GM23338 (cell line): ENCODE results near the gene MYCL. TPM values are rescaled to one million over a fixed set of nuclear protein-coding genes. Genes with fewer than 3 reads are reported as not detected.

Experiments
- ATAC-seq: fragments of 200-7000 bp; cut with Tn5 transposase; 3 replicates; pipeline ENCODE4 v1.9.1; 2020
- DNase-seq: peaks from one replicate; pipeline ENCODE4 v3.0.0-alpha.2; 2015; ENCODE audit warnings: low spot score
- H2AFZ ChIP-seq: fragments of 200-600 bp; sonication (generic); 2 replicates; pipeline ENCODE4 v1.8.0; 2016; ENCODE audit warnings: antibody characterized with exemption, mild to moderate bottlenecking, moderate library complexity
- H3F3A ChIP-seq: fragments of 200-600 bp; sonication (generic); replicated peaks from 2 replicates; pipeline ENCODE4 v1.8.0; 2017; ENCODE audit warnings: antibody characterized with exemption, mixed run types, low read depth
- H3K27ac ChIP-seq: fragments of 200-600 bp; sonication (generic); 2 replicates; pipeline ENCODE4 v1.6.1; 2016; ENCODE audit warnings: low read depth
- H3K27me3 ChIP-seq: fragments of 200-600 bp; sonication (generic); 2 replicates; pipeline ENCODE4 v1.8.0; 2016; ENCODE audit warnings: mild to moderate bottlenecking, mixed run types, moderate library complexity; ENCODE audit not compliant: insufficient read depth
- H3K36me3 ChIP-seq: fragments of 200-600 bp; sonication (generic); 2 replicates; pipeline ENCODE4 v1.8.0; 2016; ENCODE audit warnings: mild to moderate bottlenecking; ENCODE audit not compliant: insufficient read depth
- H3K4me1 ChIP-seq: fragments of 200-600 bp; sonication (generic); 2 replicates; pipeline ENCODE4 v1.8.0; 2016; ENCODE audit warnings: mild to moderate bottlenecking, moderate library complexity; ENCODE audit not compliant: insufficient read depth
- H3K4me2 ChIP-seq: fragments of 200-600 bp; sonication (generic); 2 replicates; pipeline ENCODE4 v1.7.1; 2017; ENCODE audit warnings: mixed run types
- H3K4me3 ChIP-seq: fragments of 200-600 bp; sonication (generic); 2 replicates; pipeline ENCODE4 v1.6.1; 2016; ENCODE audit warnings: mixed run types
- H3K79me2 ChIP-seq: fragments of 200-600 bp; sonication (generic); replicated peaks from 2 replicates; pipeline ENCODE4 v1.8.0; 2017; ENCODE audit warnings: mild to moderate bottlenecking; ENCODE audit not compliant: insufficient read depth
- H3K9me2 ChIP-seq: fragments of 200-600 bp; sonication (generic); 2 replicates; pipeline ENCODE4 v1.8.0; 2017; ENCODE audit not compliant: insufficient read depth
- H4K20me1 ChIP-seq: fragments of 200-600 bp; sonication (generic); replicated peaks from 2 replicates; pipeline ENCODE4 v1.8.0; 2017; ENCODE audit warnings: mild to moderate bottlenecking; ENCODE audit not compliant: insufficient read depth
- H3K27ac Mint-ChIP-seq: 2 replicates; pipeline ENCODE4 v1.8.0; 2020; ENCODE audit warnings: inconsistent platforms, mild to moderate bottlenecking, moderate library complexity, mixed read lengths
- H3K27me3 Mint-ChIP-seq: 3 replicates; pipeline ENCODE4 v1.8.0; 2022; ENCODE audit warnings: low read depth, mild to moderate bottlenecking, moderate library complexity, mixed read lengths, inconsistent platforms; ENCODE audit not compliant: insufficient read depth, poor library complexity
- H3K36me3 Mint-ChIP-seq: 3 replicates; pipeline ENCODE4 v1.8.0; 2021; ENCODE audit warnings: low read depth, mild to moderate bottlenecking, inconsistent platforms, moderate library complexity, mixed read lengths
- H3K4me1 Mint-ChIP-seq: 3 replicates; pipeline ENCODE4 v1.8.0; 2020; ENCODE audit warnings: mild to moderate bottlenecking, inconsistent platforms, mixed read lengths
- H3K4me3 Mint-ChIP-seq: 3 replicates; pipeline ENCODE4 v1.8.0; 2021; ENCODE audit warnings: moderate library complexity, mild to moderate bottlenecking, inconsistent platforms, mixed read lengths
- H3K9me3 Mint-ChIP-seq: 3 replicates; pipeline ENCODE4 v1.8.0; 2020; ENCODE audit warnings: moderate library complexity, mild to moderate bottlenecking, inconsistent platforms, mixed read lengths
- CREB1 ChIP-seq: fragments of 250-450 bp; sonication (Bioruptor Pico); IDR thresholded peaks from 2 replicates; pipeline ENCODE4 v1.5.0; 2020; ENCODE audit warnings: low read depth, mild to moderate bottlenecking, moderate library complexity
- EZH2 ChIP-seq: fragments of 200-600 bp; sonication (generic); IDR thresholded peaks from one replicate; pipeline ENCODE4 v1.8.0; 2017; ENCODE audit warnings: antibody characterized with exemption, mild to moderate bottlenecking, low read depth; ENCODE audit not compliant: unreplicated experiment
- NANOG ChIP-seq: IDR thresholded peaks from 2 replicates; pipeline ENCODE4 v1.6.1; 2016; ENCODE audit warnings: antibody characterized with exemption, borderline replicate concordance
- POLR2AphosphoS5 ChIP-seq: IDR thresholded peaks from 2 replicates; pipeline ENCODE4 v1.6.1; 2016; ENCODE audit warnings: antibody characterized with exemption, low read depth
- STAT1 ChIP-seq: IDR thresholded peaks from one replicate; pipeline ENCODE4 v1.6.1; 2016; ENCODE audit warnings: antibody characterized with exemption; ENCODE audit not compliant: unreplicated experiment
- ZNF114 ChIP-seq: fragments of 250-450 bp; sonication (Bioruptor Pico); IDR thresholded peaks from 2 replicates; pipeline ENCODE4 v1.5.0; 2020; ENCODE audit warnings: mild to moderate bottlenecking, moderate library complexity
- polyA plus RNA-seq: library from polyadenylated mRNA; unstranded; fragments of >200 nt; fragmentation: Nextera tagmentation; extraction: Ambion mirVana; gene quantifications from 2 replicates; pipeline ENCODE4 v1.2.1, GENCODE V29; 2016
- total RNA-seq: library from RNA; depleted of rRNA; stranded (reverse); fragments of >200 nt; shearing (Covaris generic); gene quantifications from 2 replicates; pipeline ENCODE4 v1.2.3, GENCODE V29; 2014
- TF ChIP-seq, protein P1 (sequence below): fragments of 250-450 bp; sonication (Bioruptor Pico); IDR thresholded peaks from 2 replicates; pipeline ENCODE4 v1.5.0; 2020; ENCODE audit warnings: mild to moderate bottlenecking, moderate library complexity
- TF ChIP-seq, protein P2 (sequence below), 2 experiments: fragments of 200-600 bp in 1 of 2; sonication (generic) in 1 of 2; conservative IDR thresholded peaks; 2 replicates each; pipeline versions ENCODE4 v1.5.1 to v1.6.1; 2016 to 2017; ENCODE audit warnings: antibody characterized with exemption in 2 of 2, low read depth in 2 of 2, mild to moderate bottlenecking in 2 of 2, moderate library complexity in 1 of 2
- TF ChIP-seq, protein P3 (sequence below): IDR thresholded peaks from 2 replicates; pipeline ENCODE4 v1.6.1; 2016; ENCODE audit warnings: antibody characterized with exemption

The MYCL gene
- total and polyA plus RNA-seq, 2 experiments from 2014 or later: 8.2 to 41.1 TPM

DNA sequence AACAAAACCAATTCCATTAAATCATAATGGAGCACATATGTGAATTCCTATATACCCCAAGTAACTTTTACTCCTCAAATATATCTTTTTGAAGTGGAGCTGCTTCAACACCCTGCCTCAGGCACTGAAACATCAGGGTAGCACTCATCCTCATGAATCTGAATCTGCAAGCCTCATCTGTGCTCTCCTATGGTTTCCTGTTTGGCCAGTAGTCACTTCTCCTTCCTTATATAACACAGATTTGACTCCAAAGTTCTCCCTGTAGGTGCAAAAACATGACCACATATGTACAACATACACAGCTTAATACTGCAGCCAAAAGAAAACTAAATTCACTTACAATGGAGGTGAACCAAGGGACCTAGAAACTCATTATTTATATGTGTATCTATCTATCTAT lies 25.6 kb downstream of the MYCL start:
- Mint-ChIP-seq H3K4me3 (no peak overlapping the region), H3K27me3 (peaks cover 9% of the 10 kb centered on the region), H3K36me3 (peaks cover 27% of the 10 kb centered on the region), H3K27ac (no peak overlapping the region), H3K9me3 (peaks cover 3% of the 10 kb centered on the region; the same call in 2 of the 3 replicates), H3K4me1 (peaks cover 26% of the 10 kb centered on the region)
- Histone ChIP-seq H3K4me3 (no peak overlapping the region), H3F3A (no peaks in the 10 kb centered on the region), H3K27ac (no peak overlapping the region), H3K4me1 (peaks cover 21% of the 10 kb centered on the region), H3K9me2 (no peaks in the 10 kb centered on the region), H3K27me3 (no peaks in the 10 kb centered on the region), H2AFZ (no peak overlapping the region), H3K36me3 (no peaks in the 10 kb centered on the region; the same call in 1 of the 2 replicates), H3K79me2 (peaks cover 98% of the 10 kb centered on the region), H4K20me1 (peaks cover 73% of the 10 kb centered on the region), H3K4me2 (no peak overlapping the region)
- no peak for ATAC-seq
- TF ChIP-seq, protein P1, sequence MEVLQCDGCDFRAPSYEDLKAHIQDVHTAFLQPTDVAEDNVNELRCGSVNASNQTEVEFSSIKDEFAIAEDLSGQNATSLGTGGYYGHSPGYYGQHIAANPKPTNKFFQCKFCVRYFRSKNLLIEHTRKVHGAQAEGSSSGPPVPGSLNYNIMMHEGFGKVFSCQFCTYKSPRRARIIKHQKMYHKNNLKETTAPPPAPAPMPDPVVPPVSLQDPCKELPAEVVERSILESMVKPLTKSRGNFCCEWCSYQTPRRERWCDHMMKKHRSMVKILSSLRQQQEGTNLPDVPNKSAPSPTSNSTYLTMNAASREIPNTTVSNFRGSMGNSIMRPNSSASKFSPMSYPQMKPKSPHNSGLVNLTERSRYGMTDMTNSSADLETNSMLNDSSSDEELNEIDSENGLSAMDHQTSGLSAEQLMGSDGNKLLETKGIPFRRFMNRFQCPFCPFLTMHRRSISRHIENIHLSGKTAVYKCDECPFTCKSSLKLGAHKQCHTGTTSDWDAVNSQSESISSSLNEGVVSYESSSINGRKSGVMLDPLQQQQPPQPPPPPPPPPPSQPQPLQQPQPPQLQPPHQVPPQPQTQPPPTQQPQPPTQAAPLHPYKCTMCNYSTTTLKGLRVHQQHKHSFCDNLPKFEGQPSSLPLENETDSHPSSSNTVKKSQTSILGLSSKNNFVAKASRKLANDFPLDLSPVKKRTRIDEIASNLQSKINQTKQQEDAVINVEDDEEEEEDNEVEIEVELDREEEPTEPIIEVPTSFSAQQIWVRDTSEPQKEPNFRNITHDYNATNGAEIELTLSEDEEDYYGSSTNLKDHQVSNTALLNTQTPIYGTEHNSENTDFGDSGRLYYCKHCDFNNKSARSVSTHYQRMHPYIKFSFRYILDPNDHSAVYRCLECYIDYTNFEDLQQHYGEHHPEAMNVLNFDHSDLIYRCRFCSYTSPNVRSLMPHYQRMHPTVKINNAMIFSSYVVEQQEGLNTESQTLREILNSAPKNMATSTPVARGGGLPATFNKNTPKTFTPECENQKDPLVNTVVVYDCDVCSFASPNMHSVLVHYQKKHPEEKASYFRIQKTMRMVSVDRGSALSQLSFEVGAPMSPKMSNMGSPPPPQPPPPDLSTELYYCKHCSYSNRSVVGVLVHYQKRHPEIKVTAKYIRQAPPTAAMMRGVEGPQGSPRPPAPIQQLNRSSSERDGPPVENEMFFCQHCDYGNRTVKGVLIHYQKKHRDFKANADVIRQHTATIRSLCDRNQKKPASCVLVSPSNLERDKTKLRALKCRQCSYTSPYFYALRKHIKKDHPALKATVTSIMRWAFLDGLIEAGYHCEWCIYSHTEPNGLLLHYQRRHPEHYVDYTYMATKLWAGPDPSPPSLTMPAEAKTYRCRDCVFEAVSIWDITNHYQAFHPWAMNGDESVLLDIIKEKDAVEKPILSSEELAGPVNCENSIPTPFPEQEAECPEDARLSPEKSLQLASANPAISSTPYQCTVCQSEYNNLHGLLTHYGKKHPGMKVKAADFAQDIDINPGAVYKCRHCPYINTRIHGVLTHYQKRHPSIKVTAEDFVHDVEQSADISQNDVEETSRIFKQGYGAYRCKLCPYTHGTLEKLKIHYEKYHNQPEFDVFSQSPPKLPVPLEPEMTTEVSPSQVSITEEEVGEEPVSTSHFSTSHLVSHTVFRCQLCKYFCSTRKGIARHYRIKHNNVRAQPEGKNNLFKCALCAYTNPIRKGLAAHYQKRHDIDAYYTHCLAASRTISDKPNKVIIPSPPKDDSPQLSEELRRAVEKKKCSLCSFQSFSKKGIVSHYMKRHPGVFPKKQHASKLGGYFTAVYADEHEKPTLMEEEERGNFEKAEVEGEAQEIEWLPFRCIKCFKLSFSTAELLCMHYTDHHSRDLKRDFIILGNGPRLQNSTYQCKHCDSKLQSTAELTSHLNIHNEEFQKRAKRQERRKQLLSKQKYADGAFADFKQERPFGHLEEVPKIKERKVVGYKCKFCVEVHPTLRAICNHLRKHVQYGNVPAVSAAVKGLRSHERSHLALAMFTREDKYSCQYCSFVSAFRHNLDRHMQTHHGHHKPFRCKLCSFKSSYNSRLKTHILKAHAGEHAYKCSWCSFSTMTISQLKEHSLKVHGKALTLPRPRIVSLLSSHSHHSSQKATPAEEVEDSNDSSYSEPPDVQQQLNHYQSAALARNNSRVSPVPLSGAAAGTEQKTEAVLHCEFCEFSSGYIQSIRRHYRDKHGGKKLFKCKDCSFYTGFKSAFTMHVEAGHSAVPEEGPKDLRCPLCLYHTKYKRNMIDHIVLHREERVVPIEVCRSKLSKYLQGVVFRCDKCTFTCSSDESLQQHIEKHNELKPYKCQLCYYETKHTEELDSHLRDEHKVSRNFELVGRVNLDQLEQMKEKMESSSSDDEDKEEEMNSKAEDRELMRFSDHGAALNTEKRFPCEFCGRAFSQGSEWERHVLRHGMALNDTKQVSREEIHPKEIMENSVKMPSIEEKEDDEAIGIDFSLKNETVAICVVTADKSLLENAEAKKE: no peak
- TF ChIP-seq, protein P2, sequence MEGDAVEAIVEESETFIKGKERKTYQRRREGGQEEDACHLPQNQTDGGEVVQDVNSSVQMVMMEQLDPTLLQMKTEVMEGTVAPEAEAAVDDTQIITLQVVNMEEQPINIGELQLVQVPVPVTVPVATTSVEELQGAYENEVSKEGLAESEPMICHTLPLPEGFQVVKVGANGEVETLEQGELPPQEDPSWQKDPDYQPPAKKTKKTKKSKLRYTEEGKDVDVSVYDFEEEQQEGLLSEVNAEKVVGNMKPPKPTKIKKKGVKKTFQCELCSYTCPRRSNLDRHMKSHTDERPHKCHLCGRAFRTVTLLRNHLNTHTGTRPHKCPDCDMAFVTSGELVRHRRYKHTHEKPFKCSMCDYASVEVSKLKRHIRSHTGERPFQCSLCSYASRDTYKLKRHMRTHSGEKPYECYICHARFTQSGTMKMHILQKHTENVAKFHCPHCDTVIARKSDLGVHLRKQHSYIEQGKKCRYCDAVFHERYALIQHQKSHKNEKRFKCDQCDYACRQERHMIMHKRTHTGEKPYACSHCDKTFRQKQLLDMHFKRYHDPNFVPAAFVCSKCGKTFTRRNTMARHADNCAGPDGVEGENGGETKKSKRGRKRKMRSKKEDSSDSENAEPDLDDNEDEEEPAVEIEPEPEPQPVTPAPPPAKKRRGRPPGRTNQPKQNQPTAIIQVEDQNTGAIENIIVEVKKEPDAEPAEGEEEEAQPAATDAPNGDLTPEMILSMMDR (conservative IDR thresholded peaks at IDR 0.05; ENCODE audit: low read depth in 2 of 2): no peak
- TF ChIP-seq STAT1: no peak
- no peak for TF ChIP-seq ZNF114 (CRISPR knock-in tag)
- TF ChIP-seq POLR2AphosphoS5: no peak
- no peak for TF ChIP-seq NANOG
- no peak for TF ChIP-seq EZH2
- TF ChIP-seq, protein P3, sequence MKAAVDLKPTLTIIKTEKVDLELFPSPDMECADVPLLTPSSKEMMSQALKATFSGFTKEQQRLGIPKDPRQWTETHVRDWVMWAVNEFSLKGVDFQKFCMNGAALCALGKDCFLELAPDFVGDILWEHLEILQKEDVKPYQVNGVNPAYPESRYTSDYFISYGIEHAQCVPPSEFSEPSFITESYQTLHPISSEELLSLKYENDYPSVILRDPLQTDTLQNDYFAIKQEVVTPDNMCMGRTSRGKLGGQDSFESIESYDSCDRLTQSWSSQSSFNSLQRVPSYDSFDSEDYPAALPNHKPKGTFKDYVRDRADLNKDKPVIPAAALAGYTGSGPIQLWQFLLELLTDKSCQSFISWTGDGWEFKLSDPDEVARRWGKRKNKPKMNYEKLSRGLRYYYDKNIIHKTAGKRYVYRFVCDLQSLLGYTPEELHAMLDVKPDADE: no peak
- TF ChIP-seq CREB1: no peak
- no peak for DNase-seq
